ENCODE measurements around the gene MPPED1. TPM values are rescaled to one million over a fixed set of nuclear protein-coding genes. Genes with fewer than 3 reads are reported as not detected.

Gene MPPED1
- polyA plus RNA-seq, 1 of the 3 experiments (the other 2 are of a cell fraction) = 0.03 TPM

DNA sequence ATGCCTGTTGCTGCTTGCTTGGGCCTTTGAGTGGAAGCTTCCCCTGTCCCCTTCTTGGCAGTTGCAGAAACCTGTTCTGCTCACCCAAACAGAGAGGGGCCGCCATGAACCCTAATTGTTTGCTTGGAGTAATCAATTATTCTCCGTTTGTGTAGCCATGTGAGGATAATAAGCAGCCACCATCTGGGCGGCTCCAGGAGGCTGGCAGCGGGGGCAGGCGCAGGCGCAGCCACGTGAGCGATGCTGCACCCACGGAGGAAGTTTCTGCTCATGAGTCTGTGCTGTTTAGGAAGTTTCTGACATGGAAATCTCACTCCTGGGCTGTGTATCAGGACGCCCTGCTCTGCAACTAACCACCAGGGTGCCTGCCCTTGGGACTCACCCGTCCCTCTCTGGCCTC lies 90.1 kb downstream of the MPPED1 start:
- Histone ChIP-seq H3K4me2 (no peak overlapping the region), H3K4me3 (ENCODE audit: low read depth in 2 of 2, low read length in 1 of 2) (no peak overlapping the region), H3K4me1 (ENCODE audit: control insufficient read depth in 1 of 2, insufficient read depth in 2 of 2, low read depth in 1 of 2, low read length in 1 of 2) (no peaks in the 10 kb centered on the region), H3K36me3 (replicated peaks in 1 of 2; ENCODE audit: control insufficient read depth in 1 of 2, insufficient read depth in 2 of 2, low read length in 1 of 2) (no peaks in the 10 kb centered on the region), H3K79me2 (ENCODE audit: insufficient read depth) (no peaks in the 10 kb centered on the region), H4K20me1 (ENCODE audit: insufficient read depth) (no peaks in the 10 kb centered on the region), H3K9me3 (no peaks in the 10 kb centered on the region), H3F3A (replicated peaks; ENCODE audit: insufficient read depth) (no peaks in the 10 kb centered on the region), H3K9ac (no peak overlapping the region), H2AFZ (ENCODE audit: low read depth) (no peak overlapping the region), H3K27ac (ENCODE audit: low read depth in 2 of 2, low read length in 1 of 2) (no peak overlapping the region), H3K9me2 (no peaks in the 10 kb centered on the region), H3K27me3 (ENCODE audit: insufficient read depth) (no peaks in the 10 kb centered on the region)
- 24% methylated on average over 3 of the region's 11 CpGs for WGBS (ENCODE audit: low lambda C conversion rate)
- ChIA-PET CTCF (no interaction called here), POLR2A (no interaction called here)
- no peak for TF ChIP-seq SMC3 (IDR thresholded peaks at IDR 0.05; ENCODE audit: low read depth, low read length)
- no peak for TF ChIP-seq NRF1 (IDR thresholded peaks at IDR 0.05; ENCODE audit: low read depth, low read length)
- TF ChIP-seq RFX5 (IDR thresholded peaks at IDR 0.05; ENCODE audit: low read length) = no peak
- TF ChIP-seq RAD21 (IDR thresholded peaks at IDR 0.05; ENCODE audit: low read length) = no peak
- TF ChIP-seq FOSL2 (IDR thresholded peaks at IDR 0.05; ENCODE audit: borderline replicate concordance, low read depth) = no peak
- no peak for TF ChIP-seq RCOR1 (IDR thresholded peaks at IDR 0.05; ENCODE audit: low read length)
- TF ChIP-seq, protein P1, sequence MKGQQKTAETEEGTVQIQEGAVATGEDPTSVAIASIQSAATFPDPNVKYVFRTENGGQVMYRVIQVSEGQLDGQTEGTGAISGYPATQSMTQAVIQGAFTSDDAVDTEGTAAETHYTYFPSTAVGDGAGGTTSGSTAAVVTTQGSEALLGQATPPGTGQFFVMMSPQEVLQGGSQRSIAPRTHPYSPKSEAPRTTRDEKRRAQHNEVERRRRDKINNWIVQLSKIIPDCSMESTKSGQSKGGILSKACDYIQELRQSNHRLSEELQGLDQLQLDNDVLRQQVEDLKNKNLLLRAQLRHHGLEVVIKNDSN (IDR thresholded peaks at IDR 0.05; ENCODE audit: borderline replicate concordance, low read depth) = no peak
- no peak for TF ChIP-seq JUND (IDR thresholded peaks at IDR 0.05)
- no peak for TF ChIP-seq FOXM1 (IDR thresholded peaks at IDR 0.05; ENCODE audit: low read depth)
- TF ChIP-seq, protein P2, sequence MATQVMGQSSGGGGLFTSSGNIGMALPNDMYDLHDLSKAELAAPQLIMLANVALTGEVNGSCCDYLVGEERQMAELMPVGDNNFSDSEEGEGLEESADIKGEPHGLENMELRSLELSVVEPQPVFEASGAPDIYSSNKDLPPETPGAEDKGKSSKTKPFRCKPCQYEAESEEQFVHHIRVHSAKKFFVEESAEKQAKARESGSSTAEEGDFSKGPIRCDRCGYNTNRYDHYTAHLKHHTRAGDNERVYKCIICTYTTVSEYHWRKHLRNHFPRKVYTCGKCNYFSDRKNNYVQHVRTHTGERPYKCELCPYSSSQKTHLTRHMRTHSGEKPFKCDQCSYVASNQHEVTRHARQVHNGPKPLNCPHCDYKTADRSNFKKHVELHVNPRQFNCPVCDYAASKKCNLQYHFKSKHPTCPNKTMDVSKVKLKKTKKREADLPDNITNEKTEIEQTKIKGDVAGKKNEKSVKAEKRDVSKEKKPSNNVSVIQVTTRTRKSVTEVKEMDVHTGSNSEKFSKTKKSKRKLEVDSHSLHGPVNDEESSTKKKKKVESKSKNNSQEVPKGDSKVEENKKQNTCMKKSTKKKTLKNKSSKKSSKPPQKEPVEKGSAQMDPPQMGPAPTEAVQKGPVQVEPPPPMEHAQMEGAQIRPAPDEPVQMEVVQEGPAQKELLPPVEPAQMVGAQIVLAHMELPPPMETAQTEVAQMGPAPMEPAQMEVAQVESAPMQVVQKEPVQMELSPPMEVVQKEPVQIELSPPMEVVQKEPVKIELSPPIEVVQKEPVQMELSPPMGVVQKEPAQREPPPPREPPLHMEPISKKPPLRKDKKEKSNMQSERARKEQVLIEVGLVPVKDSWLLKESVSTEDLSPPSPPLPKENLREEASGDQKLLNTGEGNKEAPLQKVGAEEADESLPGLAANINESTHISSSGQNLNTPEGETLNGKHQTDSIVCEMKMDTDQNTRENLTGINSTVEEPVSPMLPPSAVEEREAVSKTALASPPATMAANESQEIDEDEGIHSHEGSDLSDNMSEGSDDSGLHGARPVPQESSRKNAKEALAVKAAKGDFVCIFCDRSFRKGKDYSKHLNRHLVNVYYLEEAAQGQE (IDR thresholded peaks at IDR 0.05; ENCODE audit: low read depth, low read length) = no peak
- no peak for TF ChIP-seq RXRA (IDR thresholded peaks at IDR 0.05; ENCODE audit: borderline replicate concordance, low read depth)
- TF ChIP-seq ELF1 (IDR thresholded peaks at IDR 0.05) = no peak
- no peak for TF ChIP-seq TCF12 (IDR thresholded peaks at IDR 0.05)
- no peak for TF ChIP-seq YY1 (IDR thresholded peaks at IDR 0.05; ENCODE audit: low read depth)
- TF ChIP-seq NFIC (IDR thresholded peaks at IDR 0.05; ENCODE audit: borderline replicate concordance) = no peak
- TF ChIP-seq, protein P3, sequence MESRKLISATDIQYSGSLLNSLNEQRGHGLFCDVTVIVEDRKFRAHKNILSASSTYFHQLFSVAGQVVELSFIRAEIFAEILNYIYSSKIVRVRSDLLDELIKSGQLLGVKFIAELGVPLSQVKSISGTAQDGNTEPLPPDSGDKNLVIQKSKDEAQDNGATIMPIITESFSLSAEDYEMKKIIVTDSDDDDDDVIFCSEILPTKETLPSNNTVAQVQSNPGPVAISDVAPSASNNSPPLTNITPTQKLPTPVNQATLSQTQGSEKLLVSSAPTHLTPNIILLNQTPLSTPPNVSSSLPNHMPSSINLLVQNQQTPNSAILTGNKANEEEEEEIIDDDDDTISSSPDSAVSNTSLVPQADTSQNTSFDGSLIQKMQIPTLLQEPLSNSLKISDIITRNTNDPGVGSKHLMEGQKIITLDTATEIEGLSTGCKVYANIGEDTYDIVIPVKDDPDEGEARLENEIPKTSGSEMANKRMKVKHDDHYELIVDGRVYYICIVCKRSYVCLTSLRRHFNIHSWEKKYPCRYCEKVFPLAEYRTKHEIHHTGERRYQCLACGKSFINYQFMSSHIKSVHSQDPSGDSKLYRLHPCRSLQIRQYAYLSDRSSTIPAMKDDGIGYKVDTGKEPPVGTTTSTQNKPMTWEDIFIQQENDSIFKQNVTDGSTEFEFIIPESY (IDR thresholded peaks at IDR 0.05; ENCODE audit: borderline replicate concordance, low read depth) = no peak
- TF ChIP-seq TAF1 (IDR thresholded peaks at IDR 0.05; ENCODE audit: borderline replicate concordance, low read depth, low read length) = no peak
- TF ChIP-seq, protein P4, sequence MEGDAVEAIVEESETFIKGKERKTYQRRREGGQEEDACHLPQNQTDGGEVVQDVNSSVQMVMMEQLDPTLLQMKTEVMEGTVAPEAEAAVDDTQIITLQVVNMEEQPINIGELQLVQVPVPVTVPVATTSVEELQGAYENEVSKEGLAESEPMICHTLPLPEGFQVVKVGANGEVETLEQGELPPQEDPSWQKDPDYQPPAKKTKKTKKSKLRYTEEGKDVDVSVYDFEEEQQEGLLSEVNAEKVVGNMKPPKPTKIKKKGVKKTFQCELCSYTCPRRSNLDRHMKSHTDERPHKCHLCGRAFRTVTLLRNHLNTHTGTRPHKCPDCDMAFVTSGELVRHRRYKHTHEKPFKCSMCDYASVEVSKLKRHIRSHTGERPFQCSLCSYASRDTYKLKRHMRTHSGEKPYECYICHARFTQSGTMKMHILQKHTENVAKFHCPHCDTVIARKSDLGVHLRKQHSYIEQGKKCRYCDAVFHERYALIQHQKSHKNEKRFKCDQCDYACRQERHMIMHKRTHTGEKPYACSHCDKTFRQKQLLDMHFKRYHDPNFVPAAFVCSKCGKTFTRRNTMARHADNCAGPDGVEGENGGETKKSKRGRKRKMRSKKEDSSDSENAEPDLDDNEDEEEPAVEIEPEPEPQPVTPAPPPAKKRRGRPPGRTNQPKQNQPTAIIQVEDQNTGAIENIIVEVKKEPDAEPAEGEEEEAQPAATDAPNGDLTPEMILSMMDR (IDR thresholded peaks at IDR 0.05) = no peak
- no peak for TF ChIP-seq POLR2AphosphoS5 (IDR thresholded peaks at IDR 0.05; ENCODE audit: low read depth, low read length)
- no peak for DNase-seq
